DND-41 (cell line): ENCODE measurements around the gene TIGD3.

Experiments
- CTCF ChIP-seq: IDR thresholded peaks from 2 replicates; pipeline ENCODE4 v1.5.1; 2012; ENCODE audit warnings: borderline replicate concordance, low read length, moderate library complexity, mild to moderate bottlenecking; ENCODE audit not compliant: poor library complexity, severe bottlenecking; ENCODE audit errors: extremely low read depth
- EZH2 ChIP-seq: IDR thresholded peaks from 3 replicates; pipeline ENCODE4 v1.6.1; 2012; ENCODE audit warnings: borderline replicate concordance, low read depth, mild to moderate bottlenecking, moderate library complexity, low read length, inconsistent platforms; ENCODE audit not compliant: severe bottlenecking

GRCh38 chr11:65394125-65394536 is 39.6 kb downstream of the TIGD3 start:
- TF ChIP-seq CTCF (no peak), EZH2 (no peak)
